Measurements from ENCODE around the gene DNAJC7. TPM values are rescaled to one million over a fixed set of nuclear protein-coding genes. Genes with fewer than 3 reads are reported as not detected.
"Not testable (repeated sequence)": the region's sequence is repeated elsewhere in the genome, so short reads cannot be mapped to it uniquely, and the experiment has no call there.

DNAJC7 gene
- total RNA-seq, 2 donors from 2014 or later, result 61.2 to 80.6 TPM

DNA sequence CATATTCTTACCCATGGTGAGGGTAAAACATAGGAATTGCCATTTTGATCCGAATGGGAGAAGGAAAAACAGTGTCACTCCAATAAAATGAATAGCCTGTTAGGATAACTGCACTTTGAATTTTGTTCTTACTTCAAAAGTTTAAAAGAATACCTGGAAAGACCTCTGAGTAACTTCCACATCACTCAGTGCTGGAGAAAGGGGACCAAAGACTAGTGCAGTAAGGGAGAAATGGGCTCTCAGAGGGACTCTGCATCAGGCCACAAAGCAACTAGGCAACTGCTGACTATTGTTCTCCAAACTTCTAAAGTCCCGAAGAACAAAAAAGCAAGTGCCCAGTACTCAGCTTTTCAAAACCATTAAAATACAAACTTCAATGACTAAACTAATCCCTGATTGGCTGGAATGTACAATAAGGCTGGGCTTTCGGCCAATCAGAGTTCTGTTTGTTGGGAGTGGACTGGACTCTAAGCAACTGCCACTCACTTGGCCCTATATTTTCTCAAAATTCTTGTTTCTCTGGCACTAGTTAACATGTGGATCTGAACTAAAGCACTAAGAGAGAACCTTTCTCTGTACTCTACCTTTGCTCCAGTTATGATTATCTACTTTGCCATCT, 6.2 kb downstream of the DNAJC7 start:
- H3K4me1 ChIP-seq (ENCODE audit: control insufficient read depth in 1 of 2, low read depth in 2 of 2), result peaks cover 31 to 79% of the 10 kb centered on the region in 2 donors
- H3K27me3 ChIP-seq (replicated peaks; ENCODE audit: insufficient read depth), result no peaks in the 10 kb centered on the region
- H3K36me3 ChIP-seq, result peaks cover 8% of the 10 kb centered on the region
- H3K27ac ChIP-seq, result no peak overlapping the region
- TF ChIP-seq, protein P1, sequence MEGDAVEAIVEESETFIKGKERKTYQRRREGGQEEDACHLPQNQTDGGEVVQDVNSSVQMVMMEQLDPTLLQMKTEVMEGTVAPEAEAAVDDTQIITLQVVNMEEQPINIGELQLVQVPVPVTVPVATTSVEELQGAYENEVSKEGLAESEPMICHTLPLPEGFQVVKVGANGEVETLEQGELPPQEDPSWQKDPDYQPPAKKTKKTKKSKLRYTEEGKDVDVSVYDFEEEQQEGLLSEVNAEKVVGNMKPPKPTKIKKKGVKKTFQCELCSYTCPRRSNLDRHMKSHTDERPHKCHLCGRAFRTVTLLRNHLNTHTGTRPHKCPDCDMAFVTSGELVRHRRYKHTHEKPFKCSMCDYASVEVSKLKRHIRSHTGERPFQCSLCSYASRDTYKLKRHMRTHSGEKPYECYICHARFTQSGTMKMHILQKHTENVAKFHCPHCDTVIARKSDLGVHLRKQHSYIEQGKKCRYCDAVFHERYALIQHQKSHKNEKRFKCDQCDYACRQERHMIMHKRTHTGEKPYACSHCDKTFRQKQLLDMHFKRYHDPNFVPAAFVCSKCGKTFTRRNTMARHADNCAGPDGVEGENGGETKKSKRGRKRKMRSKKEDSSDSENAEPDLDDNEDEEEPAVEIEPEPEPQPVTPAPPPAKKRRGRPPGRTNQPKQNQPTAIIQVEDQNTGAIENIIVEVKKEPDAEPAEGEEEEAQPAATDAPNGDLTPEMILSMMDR (IDR thresholded peaks at IDR 0.05), result no peak
- DNase-seq (ENCODE audit: low spot score) (no peak), ATAC-seq (ENCODE audit: insufficient number of reproducible peaks, low FRiP score, low read depth) (no peak)
- H3K4me3 ChIP-seq, result no peak overlapping the region
- no peaks in the 10 kb centered on the region for H3K9me3 ChIP-seq

DNA sequence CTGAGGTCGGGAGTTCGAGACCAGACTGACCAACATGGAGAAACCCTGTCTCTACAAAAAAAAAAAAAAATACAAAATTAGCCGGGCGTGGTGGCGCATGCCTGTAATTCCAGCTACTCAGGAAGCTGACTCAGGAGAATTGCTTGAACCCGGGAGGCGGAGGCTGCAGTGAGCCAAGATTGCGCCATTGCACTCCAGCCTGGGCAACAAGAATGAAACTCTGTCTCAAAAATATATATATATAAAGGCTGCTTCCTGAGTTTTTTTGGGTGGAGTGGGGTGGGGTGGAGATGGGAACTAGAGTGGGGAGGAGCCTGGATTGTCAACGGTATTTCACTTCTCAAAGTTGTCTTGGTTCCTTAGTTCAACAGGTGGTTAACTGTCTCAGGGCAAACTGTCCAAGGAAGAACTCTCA, 7.0 kb downstream of the DNAJC7 start:
- not testable (repeated sequence) for DNase-seq (ENCODE audit: low spot score); H3K36me3 ChIP-seq; H3K27me3 ChIP-seq (replicated peaks; ENCODE audit: insufficient read depth); H3K9me3 ChIP-seq; H3K4me3 ChIP-seq; ATAC-seq (ENCODE audit: insufficient number of reproducible peaks, low FRiP score, low read depth); H3K27ac ChIP-seq
- peaks cover 23 to 72% of the 10 kb centered on the region in 2 donors for H3K4me1 ChIP-seq (ENCODE audit: control insufficient read depth in 1 of 2, low read depth in 2 of 2)

DNA sequence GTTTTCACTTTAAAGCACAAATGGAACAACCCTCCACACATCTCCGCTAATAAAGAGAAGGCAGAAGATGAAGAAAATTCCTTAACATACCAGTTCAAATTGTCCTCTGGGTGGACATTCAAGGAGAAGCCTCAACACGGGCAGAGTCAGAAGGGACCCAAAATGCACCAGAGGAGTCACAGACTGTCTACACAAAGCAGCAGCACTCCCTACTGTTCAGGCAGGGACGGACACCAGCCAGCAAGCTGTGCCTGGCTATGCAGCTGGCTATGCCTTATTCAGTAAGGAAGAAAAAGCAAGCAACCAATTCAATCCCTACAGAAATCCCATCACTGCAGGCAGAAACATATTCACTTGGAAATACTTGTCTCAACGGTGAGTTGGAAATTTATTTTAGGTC, 8.1 kb downstream of the DNAJC7 start:
- ATAC-seq (ENCODE audit: insufficient number of reproducible peaks, low FRiP score, low read depth), result no peak
- no peak for DNase-seq (ENCODE audit: low spot score)
- TF ChIP-seq, protein P1 (IDR thresholded peaks at IDR 0.05), result no peak
- Histone ChIP-seq H3K27me3 (replicated peaks; ENCODE audit: insufficient read depth) (no peaks in the 10 kb centered on the region), H3K9me3 (no peaks in the 10 kb centered on the region), H3K4me3 (no peak overlapping the region), H3K27ac (no peak overlapping the region), H3K36me3 (peaks cover 8% of the 10 kb centered on the region), H3K4me1 (ENCODE audit: control insufficient read depth in 1 of 2, low read depth in 2 of 2) (peaks cover 12 to 61% of the 10 kb centered on the region in 2 donors)

DNA sequence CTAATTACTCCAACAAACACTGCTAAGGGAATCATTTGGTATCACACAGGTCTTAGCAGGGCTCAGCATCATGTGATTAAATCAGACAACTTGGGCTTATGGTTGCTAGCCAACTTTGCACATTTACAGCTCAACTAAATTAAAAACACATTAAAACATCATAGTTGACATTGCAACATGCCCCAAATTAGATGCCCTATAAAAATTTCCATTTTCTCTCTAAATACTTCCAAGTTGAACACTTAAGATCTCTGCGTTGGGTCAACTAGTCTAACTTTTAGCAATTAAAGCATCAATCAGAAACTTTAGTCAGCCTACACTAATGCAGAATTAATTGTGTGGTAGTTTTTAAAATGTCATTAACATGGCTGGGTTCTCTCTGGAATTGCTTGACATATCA, 12.1 kb downstream of the DNAJC7 start:
- Histone ChIP-seq H3K9me3 (no peaks in the 10 kb centered on the region), H3K4me1 (ENCODE audit: control insufficient read depth in 1 of 2, low read depth in 2 of 2) (peaks cover 3 to 24% of the 10 kb centered on the region in 2 donors), H3K36me3 (peaks cover 22% of the 10 kb centered on the region), H3K27me3 (replicated peaks; ENCODE audit: insufficient read depth) (no peaks in the 10 kb centered on the region), H3K27ac (no peak overlapping the region), H3K4me3 (no peak overlapping the region)
- TF ChIP-seq, protein P1 (IDR thresholded peaks at IDR 0.05), result no peak
- ATAC-seq (ENCODE audit: insufficient number of reproducible peaks, low FRiP score, low read depth) (no peak), DNase-seq (ENCODE audit: low spot score) (no peak)

DNA sequence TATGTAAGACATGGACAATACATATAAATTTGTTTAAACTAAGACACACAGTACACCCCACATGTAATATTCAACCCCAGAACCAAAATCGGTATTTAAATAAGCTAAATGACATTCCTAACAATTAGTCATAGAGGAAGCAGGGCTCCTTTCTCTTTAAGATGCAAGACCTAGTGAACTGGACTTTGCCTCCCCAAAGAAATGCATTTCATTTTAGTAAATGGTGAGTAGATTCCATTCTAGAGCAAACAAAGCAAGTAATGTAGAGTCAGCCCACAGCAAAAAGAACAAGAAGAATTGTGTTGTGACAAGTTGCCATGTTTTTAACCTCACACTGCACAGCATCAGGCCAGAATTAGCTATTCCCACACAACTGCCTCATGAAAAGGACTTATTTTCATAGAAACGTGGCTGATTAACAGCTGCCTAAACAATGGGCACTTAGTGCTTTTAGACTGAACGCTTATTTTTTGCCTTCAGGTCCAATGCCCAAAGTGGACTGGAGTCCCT, 14.4 kb downstream of the DNAJC7 start:
- Histone ChIP-seq H3K4me1 (ENCODE audit: control insufficient read depth in 1 of 2, low read depth in 2 of 2) (peaks cover 3 to 10% of the 10 kb centered on the region in 2 donors), H3K36me3 (peaks cover 36% of the 10 kb centered on the region), H3K9me3 (no peaks in the 10 kb centered on the region), H3K27me3 (replicated peaks; ENCODE audit: insufficient read depth) (no peaks in the 10 kb centered on the region), H3K27ac (no peak overlapping the region), H3K4me3 (no peak overlapping the region)
- ATAC-seq (ENCODE audit: insufficient number of reproducible peaks, low FRiP score, low read depth), result no peak
- TF ChIP-seq, protein P1 (IDR thresholded peaks at IDR 0.05), result no peak
- no peak for DNase-seq (ENCODE audit: low spot score)
